GM15510 (cell line): ENCODE data around the gene MGLL.

Source experiments
- POLR2A ChIP-seq: IDR thresholded peaks from 3 replicates; pipeline ENCODE4 v1.6.1; 2011; ENCODE audit warnings: borderline replicate concordance; ENCODE audit not compliant: insufficient read length; ENCODE audit errors: extremely low read depth

MGLL gene

GRCh38 chr3:127656906-127657305, 165.4 kb downstream of the MGLL start:
- TF ChIP-seq POLR2A, result no peak

GRCh38 chr3:127655641-127656040, 166.7 kb downstream of the MGLL start:
- TF ChIP-seq POLR2A, result no peak

GRCh38 chr3:127654374-127654773, 167.9 kb downstream of the MGLL start:
- TF ChIP-seq POLR2A, result no peak

GRCh38 chr3:127652246-127652995, 169.9 kb downstream of the MGLL start:
- TF ChIP-seq POLR2A, result no peak

- TF ChIP-seq POLR2A, result no peak
Observed at GRCh38 chr3:127651516-127652172, 170.7 kb downstream of the MGLL start.

GRCh38 chr3:127650236-127650635, 172.1 kb downstream of the MGLL start:
- no peak for TF ChIP-seq POLR2A

- TF ChIP-seq POLR2A, result no peak
Observed at GRCh38 chr3:127647845-127648204, 174.5 kb downstream of the MGLL start.

- no peak for TF ChIP-seq POLR2A
Observed at GRCh38 chr3:127647166-127647844, 175.0 kb downstream of the MGLL start.

- no peak for TF ChIP-seq POLR2A
Observed at GRCh38 chr3:127646501-127647046, 175.7 kb downstream of the MGLL start.

GRCh38 chr3:127645371-127646015, 176.8 kb downstream of the MGLL start:
- TF ChIP-seq POLR2A, result no peak

GRCh38 chr3:127644641-127645370, 177.5 kb downstream of the MGLL start:
- TF ChIP-seq POLR2A, result no peak

- no peak for TF ChIP-seq POLR2A
Observed at GRCh38 chr3:127640042-127640355, 182.3 kb downstream of the MGLL start.

- TF ChIP-seq POLR2A, result no peak
Observed at GRCh38 chr3:127639173-127640041, 182.9 kb downstream of the MGLL start.
